Transverse colon (tissue), 4 donors: ENCODE data around the gene LMTK3. TPM values are rescaled to one million over a fixed set of nuclear protein-coding genes. Genes with fewer than 3 reads are reported as not detected.

ENCODE experiments used
- DNase-seq: peaks from one replicate; pipeline ENCODE4 v3.0.0-alpha.2; 2019
- H3K27ac ChIP-seq, 4 donors: fragments of 200-600 bp; sonication (generic); 2 replicates each; pipeline ENCODE4 v1.5.1; 2016 to 2018; ENCODE audit warnings: inconsistent platforms in 4 of 4
- H3K27me3 ChIP-seq: fragments of 200-600 bp; sonication (generic); 2 replicates; pipeline ENCODE4 v1.5.1; 2017; ENCODE audit warnings: inconsistent platforms
- H3K36me3 ChIP-seq, 4 donors: fragments of 200-600 bp; sonication (generic); 2 replicates each; pipeline ENCODE4 v1.5.1; 2017 to 2019; ENCODE audit warnings: inconsistent platforms in 4 of 4
- H3K4me1 ChIP-seq, 4 donors: fragments of 200-600 bp; sonication (generic); 2 replicates each; pipeline ENCODE4 v1.5.1; 2017 to 2020; ENCODE audit warnings: inconsistent platforms in 4 of 4
- H3K4me3 ChIP-seq, 4 donors: fragments of 200-600 bp; sonication (generic); 1 replicate in 1 of 4; 2 replicates in 3 of 4; pipeline versions ENCODE4 v1.5.1 to v1.6.1; 2017 to 2019; ENCODE audit warnings: inconsistent platforms in 4 of 4
- H3K9me3 ChIP-seq, 2 donors: fragments of 200-600 bp; sonication (generic); 2 replicates each; pipeline ENCODE4 v1.5.1; 2017 to 2019; ENCODE audit warnings: inconsistent platforms in 2 of 2
- EP300 ChIP-seq: sonication (generic); formaldehyde crosslinking; IDR thresholded peaks from one replicate; pipeline ENCODE4 v1.6.1; 2017; ENCODE audit warnings: antibody characterized with exemption, low read depth
- POLR2A ChIP-seq: fragments of 450-650 bp; IDR thresholded peaks from one replicate; pipeline ENCODE4 v1.6.1; 2016; ENCODE audit warnings: antibody characterized with exemption, mild to moderate bottlenecking, moderate library complexity
- POLR2AphosphoS5 ChIP-seq, 3 donors: sonication (generic); formaldehyde crosslinking; IDR thresholded peaks; one replicate each; pipeline ENCODE4 v1.6.1; 2016; ENCODE audit warnings: antibody characterized with exemption in 3 of 3
- WGBS, 2 donors: methylation state at CpG; one replicate each; pipeline ENCODE4 v1.1.5; 2018; ENCODE audit warnings: low coverage in 1 of 2; 5-methylcytosine and 5-hydroxymethylcytosine counted together
- in situ Hi-C, 4 donors: fragments of 200-750 bp; cut with MboI; loops; one replicate each; pipeline versions ENCODE4 v1.15.0 to v1.15.1; 2017; ENCODE audit warnings: low sequenced_read_pairs in 3 of 4, low pct_ligation_motif_present in 1 of 4, low pct_unique_long_range_greater_than_20kb in 1 of 4
- intact Hi-C: fragments of 100-400 bp; cut with DNase I; formaldehyde crosslinking; loops from one replicate; pipeline ENCODE4 v1.15.1; 2023; ENCODE audit warnings: low total_unique reads
- total RNA-seq, 4 donors: library from RNA; depleted of rRNA; stranded (reverse); fragments of >200 nt; gene quantifications; one replicate each; pipeline ENCODE4 v1.1.0, GENCODE V29; 2016
- TF ChIP-seq, protein P1 (sequence below), 5 experiments: fragments of 200-600 bp in 3 of 5; fragments of 450-650 bp in 2 of 5; sonication (generic) in 3 of 5; IDR thresholded peaks; 1 replicate in 2 of 5; 2 replicates in 3 of 5; pipeline ENCODE4 v1.5.1; 2016 to 2017; ENCODE audit warnings: antibody characterized with exemption in 5 of 5, inconsistent platforms in 3 of 5, mild to moderate bottlenecking in 2 of 5, moderate library complexity in 1 of 5

Gene LMTK3
- total RNA-seq, 4 donors from 2014 or later = 0.68 to 2.4 (median 1.1) TPM; not detected in 1

DNA sequence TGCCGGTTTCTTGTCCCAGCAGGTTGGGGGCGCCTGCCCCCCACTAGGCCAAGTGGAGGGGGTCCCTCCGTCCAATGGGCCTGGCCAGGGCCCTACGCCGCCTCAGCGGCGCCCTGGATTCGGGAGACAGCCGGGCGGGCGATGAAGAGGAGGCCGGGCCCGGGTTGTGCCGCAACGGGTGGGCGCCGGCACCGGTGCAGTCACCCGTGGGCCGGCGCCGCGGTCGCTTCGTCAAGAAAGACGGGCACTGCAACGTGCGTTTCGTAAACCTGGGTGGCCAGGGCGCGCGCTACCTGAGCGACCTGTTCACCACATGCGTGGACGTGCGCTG is 50.0 kb downstream of the LMTK3 start:
- no peak for TF ChIP-seq POLR2AphosphoS5 (IDR thresholded peaks at IDR 0.05)
- no peak for TF ChIP-seq POLR2A
- no peak for TF ChIP-seq EP300
- TF ChIP-seq, protein P1, sequence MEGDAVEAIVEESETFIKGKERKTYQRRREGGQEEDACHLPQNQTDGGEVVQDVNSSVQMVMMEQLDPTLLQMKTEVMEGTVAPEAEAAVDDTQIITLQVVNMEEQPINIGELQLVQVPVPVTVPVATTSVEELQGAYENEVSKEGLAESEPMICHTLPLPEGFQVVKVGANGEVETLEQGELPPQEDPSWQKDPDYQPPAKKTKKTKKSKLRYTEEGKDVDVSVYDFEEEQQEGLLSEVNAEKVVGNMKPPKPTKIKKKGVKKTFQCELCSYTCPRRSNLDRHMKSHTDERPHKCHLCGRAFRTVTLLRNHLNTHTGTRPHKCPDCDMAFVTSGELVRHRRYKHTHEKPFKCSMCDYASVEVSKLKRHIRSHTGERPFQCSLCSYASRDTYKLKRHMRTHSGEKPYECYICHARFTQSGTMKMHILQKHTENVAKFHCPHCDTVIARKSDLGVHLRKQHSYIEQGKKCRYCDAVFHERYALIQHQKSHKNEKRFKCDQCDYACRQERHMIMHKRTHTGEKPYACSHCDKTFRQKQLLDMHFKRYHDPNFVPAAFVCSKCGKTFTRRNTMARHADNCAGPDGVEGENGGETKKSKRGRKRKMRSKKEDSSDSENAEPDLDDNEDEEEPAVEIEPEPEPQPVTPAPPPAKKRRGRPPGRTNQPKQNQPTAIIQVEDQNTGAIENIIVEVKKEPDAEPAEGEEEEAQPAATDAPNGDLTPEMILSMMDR (IDR thresholded peaks at IDR 0.05) = no peak
- Histone ChIP-seq H3K36me3 (no peaks in the 10 kb centered on the region), H3K9me3 (no peaks in the 10 kb centered on the region), H3K27ac (no peak overlapping the region), H3K4me3 (no peak overlapping the region), H3K4me1 (no peaks in the 10 kb centered on the region), H3K27me3 (no peaks in the 10 kb centered on the region)
- intact Hi-C loops = no loop called here
- DNase-seq = no peak
- in situ Hi-C loops = no loop called here
- 67 to 90% methylated on average over 1 to 35 of the region's 36 CpGs for WGBS, 2 donors

DNA sequence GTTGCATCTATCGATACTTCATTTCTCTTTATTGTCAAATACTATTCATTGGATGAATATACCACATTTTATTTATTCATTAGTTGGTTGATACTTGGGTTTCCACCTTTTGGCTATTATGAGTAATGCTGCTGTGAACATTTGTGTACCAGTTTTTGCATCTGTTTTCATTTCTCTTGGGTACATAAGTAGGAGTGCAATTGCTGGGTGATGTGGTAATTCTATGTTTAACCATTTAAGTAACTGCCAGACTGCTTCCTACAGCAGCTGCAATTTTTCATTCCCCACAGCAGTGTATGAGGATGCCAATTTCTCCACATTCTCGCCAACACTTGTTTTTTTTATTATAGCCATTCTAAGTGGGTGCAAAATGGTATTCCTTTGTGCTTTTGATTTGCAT is 53.6 kb downstream of the LMTK3 start:
- Histone ChIP-seq H3K36me3 (peaks cover 0 to 10% (median 2%) of the 10 kb centered on the region in 4 donors), H3K9me3 (no peaks in the 10 kb centered on the region), H3K27me3 (no peaks in the 10 kb centered on the region), H3K27ac (no peak overlapping the region), H3K4me1 (no peaks in the 10 kb centered on the region), H3K4me3 (no peak overlapping the region)
- intact Hi-C loops = no loop called here
- TF ChIP-seq EP300 (no peak), POLR2A (no peak), POLR2AphosphoS5 (IDR thresholded peaks at IDR 0.05) (no peak)
- TF ChIP-seq, protein P1 (IDR thresholded peaks at IDR 0.05) = no peak
- in situ Hi-C loops = no loop called here
- no peak for DNase-seq
- WGBS, 2 donors = 85 to 89% methylated on average over 1 to 2 of the region's 2 CpGs

DNA sequence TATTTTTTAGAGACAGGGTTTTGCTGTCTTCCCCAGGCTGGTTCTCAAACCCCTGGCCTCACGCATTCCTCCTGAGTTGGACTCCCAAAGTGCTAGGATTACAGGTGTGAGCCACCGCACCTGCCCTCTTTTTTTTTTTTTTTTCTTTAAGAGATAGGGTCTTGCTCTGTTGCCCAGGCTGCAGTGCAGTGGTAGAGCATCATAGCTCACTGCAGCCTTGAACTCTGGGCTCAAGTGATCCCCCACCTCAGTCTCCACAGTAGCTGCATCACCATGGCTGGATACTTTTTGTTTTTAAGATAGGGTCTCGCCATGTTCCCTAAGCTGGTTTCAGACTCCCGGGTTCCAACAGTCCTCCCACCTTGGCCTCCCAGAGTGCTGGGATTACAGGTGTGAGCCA is 54.8 kb downstream of the LMTK3 start:
- Histone ChIP-seq H3K4me3 (no peak overlapping the region), H3K9me3 (no peaks in the 10 kb centered on the region), H3K27me3 (no peaks in the 10 kb centered on the region), H3K4me1 (no peaks in the 10 kb centered on the region), H3K27ac (no peak overlapping the region), H3K36me3 (peaks cover 0 to 13% (median 6%) of the 10 kb centered on the region in 4 donors)
- in situ Hi-C loops = no loop called here
- DNase-seq = no peak
- WGBS, 2 donors = 90 to 94% methylated on average over 4 of the region's 4 CpGs
- TF ChIP-seq POLR2AphosphoS5 (IDR thresholded peaks at IDR 0.05) = no peak
- TF ChIP-seq POLR2A = no peak
- intact Hi-C loops = no loop called here

DNA sequence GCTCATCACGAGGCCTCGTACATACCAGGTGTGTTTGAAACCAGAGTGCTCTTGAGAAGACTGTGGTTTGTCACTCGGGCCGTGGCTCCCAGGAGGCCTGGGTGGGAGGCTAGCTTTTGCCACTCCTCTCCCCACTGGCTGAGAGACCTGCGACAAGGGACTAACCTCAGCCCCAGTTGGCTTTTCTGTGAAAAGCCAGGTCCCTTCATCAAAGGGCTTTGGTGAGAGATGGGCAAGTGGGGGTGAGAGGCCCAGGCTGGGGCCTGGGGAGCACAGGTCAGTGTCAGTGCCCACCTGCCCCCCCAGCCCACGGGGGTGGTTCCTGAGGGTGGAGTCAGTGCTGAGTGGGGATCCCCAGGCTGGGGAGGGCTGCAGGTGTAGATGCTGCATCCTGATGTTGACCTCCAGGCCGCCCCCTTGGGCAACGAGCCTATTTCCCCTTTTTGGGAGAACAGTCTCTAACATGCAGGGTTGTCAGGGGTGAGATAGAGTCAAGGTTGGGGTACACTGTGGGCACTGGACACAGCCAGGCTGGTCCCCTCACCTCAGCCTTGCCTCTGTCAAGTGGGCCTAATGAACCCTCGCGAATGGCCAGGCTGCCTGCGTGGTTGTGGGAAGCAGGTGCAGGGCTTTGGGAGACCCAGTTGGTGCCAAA is 55.6 kb downstream of the LMTK3 start:
- TF ChIP-seq POLR2AphosphoS5 (IDR thresholded peaks at IDR 0.05) (no peak), EP300 (no peak), POLR2A (no peak)
- TF ChIP-seq, protein P1 (IDR thresholded peaks at IDR 0.05) = no peak
- no peak for DNase-seq
- Histone ChIP-seq H3K9me3 (no peaks in the 10 kb centered on the region), H3K4me1 (no peaks in the 10 kb centered on the region), H3K27me3 (no peaks in the 10 kb centered on the region), H3K36me3 (peaks cover 0 to 21% (median 10%) of the 10 kb centered on the region in 4 donors), H3K27ac (no peak overlapping the region), H3K4me3 (no peak overlapping the region)
- in situ Hi-C loops (no loop called here), intact Hi-C loops (no loop called here)
- 85% methylated on average over 11 of the region's 11 CpGs; no CpG with 5 or more reads in 1 of the 2 donors for WGBS, 2 donors
